Endodermal cell (in vitro differentiated cells): ENCODE data around the gene NIPAL3. TPM values are rescaled to one million over a fixed set of nuclear protein-coding genes. Genes with fewer than 3 reads are reported as not detected.

ENCODE experiments used
- DNase-seq: peaks from one replicate; pipeline ENCODE4 v3.0.0-alpha.2; 2017
- H3K27ac ChIP-seq: 2 replicates; pipeline ENCODE4 v1.5.1; 2013; ENCODE audit warnings: mild to moderate bottlenecking, low read depth, low read length, moderate library complexity
- H3K27me3 ChIP-seq: 2 replicates; pipeline ENCODE4 v1.6.1; 2013; ENCODE audit warnings: mild to moderate bottlenecking, low read length, moderate library complexity; ENCODE audit not compliant: insufficient read depth, control insufficient read depth, poor library complexity, severe bottlenecking
- H3K36me3 ChIP-seq: 2 replicates; pipeline ENCODE4 v1.7.0; 2013; ENCODE audit warnings: mild to moderate bottlenecking, low read length, moderate library complexity; ENCODE audit not compliant: control insufficient read depth, insufficient read depth
- H3K4me1 ChIP-seq: one replicate; pipeline ENCODE4 v1.7.0; 2013; ENCODE audit warnings: low read length; ENCODE audit not compliant: control insufficient read depth, insufficient read depth
- H3K4me3 ChIP-seq: 2 replicates; pipeline ENCODE4 v1.5.1; 2013; ENCODE audit warnings: mild to moderate bottlenecking, low read length, moderate library complexity
- H3K9ac ChIP-seq: 2 replicates; pipeline ENCODE4 v1.6.1; 2013; ENCODE audit warnings: mild to moderate bottlenecking, low read length, moderate library complexity; ENCODE audit not compliant: poor library complexity, severe bottlenecking; ENCODE audit errors: extremely low read depth
- H3K9me3 ChIP-seq: 2 replicates; pipeline ENCODE4 v1.6.1; 2013; ENCODE audit warnings: mild to moderate bottlenecking, low read length, moderate library complexity; ENCODE audit not compliant: control insufficient read depth
- H3K27ac Mint-ChIP-seq: 2 replicates; pipeline ENCODE4 v1.8.0; 2020; ENCODE audit warnings: mixed read lengths
- H3K27me3 Mint-ChIP-seq: 2 replicates; pipeline ENCODE4 v1.8.0; 2021; ENCODE audit warnings: mild to moderate bottlenecking, mixed read lengths; ENCODE audit not compliant: insufficient read depth
- H3K36me3 Mint-ChIP-seq: 2 replicates; pipeline ENCODE4 v1.8.0; 2020; ENCODE audit warnings: low read depth, mixed read lengths
- H3K4me1 Mint-ChIP-seq: 2 replicates; pipeline ENCODE4 v1.8.0; 2020; ENCODE audit warnings: mixed read lengths
- H3K4me3 Mint-ChIP-seq: 2 replicates; pipeline ENCODE4 v1.8.0; 2020; ENCODE audit warnings: mild to moderate bottlenecking, moderate library complexity, mixed read lengths
- H3K9me3 Mint-ChIP-seq: 2 replicates; pipeline ENCODE4 v1.8.0; 2020; ENCODE audit warnings: mild to moderate bottlenecking, mixed read lengths
- WGBS, 2 experiments: methylation state at CpG; one replicate each; pipeline versions ENCODE4 v1.1.5 to v1.1.7; 2013; ENCODE audit warnings: missing lambda C conversion rate in 2 of 2, mixed read lengths in 1 of 2; ENCODE audit not compliant: insufficient coverage in 1 of 2, insufficient read length in 1 of 2; 5-methylcytosine and 5-hydroxymethylcytosine counted together
- total RNA-seq, 2 donors: library from RNA; stranded (reverse); fragmentation: NEBNext Ultra II Directional in 1 of 2; extraction: Animal tissue kit (Norgen Biotek cat#: 25700) in 1 of 2; gene quantifications; 2 replicates in 1 of 2; 3 replicates in 1 of 2; pipeline ENCODE4 v1.2.1, GENCODE V29; 2021
- TF ChIP-seq, protein P1 (sequence below): fragments of 200-600 bp; sonication (generic); conservative IDR thresholded peaks from 2 replicates; pipeline ENCODE4 v1.5.0; 2021; ENCODE audit warnings: antibody characterized with exemption, mild to moderate bottlenecking

Gene NIPAL3
- total RNA-seq, 2 donors from 2014 or later = 4.7 to 5.5 TPM

DNA sequence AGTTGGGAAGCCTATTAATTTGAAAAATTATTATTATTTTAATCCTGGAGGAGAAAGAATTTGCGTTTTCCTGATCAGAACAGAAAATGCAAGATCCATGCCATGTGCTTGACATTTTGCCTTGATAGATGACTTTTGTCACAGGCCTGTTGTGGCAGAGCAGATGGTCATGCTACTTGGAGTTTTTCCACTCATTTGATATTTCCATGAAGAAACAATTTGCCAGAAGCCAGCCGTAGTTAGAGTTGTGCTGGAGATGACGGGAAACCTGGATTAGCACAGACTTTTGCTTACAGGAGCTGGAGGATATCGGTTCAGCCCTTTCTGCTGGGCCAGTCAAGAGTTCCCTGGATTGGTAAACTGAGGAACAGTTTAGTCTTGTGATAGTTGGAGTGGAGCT lies 90.2 kb downstream of the NIPAL3 start:
- Histone ChIP-seq H3K9ac (peak overlapping the region; percentile 8), H3K27me3 (no peaks in the 10 kb centered on the region), H3K4me3 (peak overlapping the region; percentile 36), H3K9me3 (peaks cover 8% of the 10 kb centered on the region), H3K27ac (no peak overlapping the region), H3K4me1 (peaks cover 20% of the 10 kb centered on the region), H3K36me3 (peaks cover 5% of the 10 kb centered on the region)
- Mint-ChIP-seq H3K9me3 (no peaks in the 10 kb centered on the region), H3K4me3 (no peak overlapping the region), H3K27ac (no peak overlapping the region), H3K4me1 (peaks cover 68% of the 10 kb centered on the region), H3K36me3 (peaks cover 10% of the 10 kb centered on the region), H3K27me3 (no peaks in the 10 kb centered on the region)
- no peak for DNase-seq
- TF ChIP-seq, protein P1, sequence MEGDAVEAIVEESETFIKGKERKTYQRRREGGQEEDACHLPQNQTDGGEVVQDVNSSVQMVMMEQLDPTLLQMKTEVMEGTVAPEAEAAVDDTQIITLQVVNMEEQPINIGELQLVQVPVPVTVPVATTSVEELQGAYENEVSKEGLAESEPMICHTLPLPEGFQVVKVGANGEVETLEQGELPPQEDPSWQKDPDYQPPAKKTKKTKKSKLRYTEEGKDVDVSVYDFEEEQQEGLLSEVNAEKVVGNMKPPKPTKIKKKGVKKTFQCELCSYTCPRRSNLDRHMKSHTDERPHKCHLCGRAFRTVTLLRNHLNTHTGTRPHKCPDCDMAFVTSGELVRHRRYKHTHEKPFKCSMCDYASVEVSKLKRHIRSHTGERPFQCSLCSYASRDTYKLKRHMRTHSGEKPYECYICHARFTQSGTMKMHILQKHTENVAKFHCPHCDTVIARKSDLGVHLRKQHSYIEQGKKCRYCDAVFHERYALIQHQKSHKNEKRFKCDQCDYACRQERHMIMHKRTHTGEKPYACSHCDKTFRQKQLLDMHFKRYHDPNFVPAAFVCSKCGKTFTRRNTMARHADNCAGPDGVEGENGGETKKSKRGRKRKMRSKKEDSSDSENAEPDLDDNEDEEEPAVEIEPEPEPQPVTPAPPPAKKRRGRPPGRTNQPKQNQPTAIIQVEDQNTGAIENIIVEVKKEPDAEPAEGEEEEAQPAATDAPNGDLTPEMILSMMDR = no peak
- WGBS, 2 experiments = 83 to 90% methylated on average over 4 of the region's 4 CpGs

DNA sequence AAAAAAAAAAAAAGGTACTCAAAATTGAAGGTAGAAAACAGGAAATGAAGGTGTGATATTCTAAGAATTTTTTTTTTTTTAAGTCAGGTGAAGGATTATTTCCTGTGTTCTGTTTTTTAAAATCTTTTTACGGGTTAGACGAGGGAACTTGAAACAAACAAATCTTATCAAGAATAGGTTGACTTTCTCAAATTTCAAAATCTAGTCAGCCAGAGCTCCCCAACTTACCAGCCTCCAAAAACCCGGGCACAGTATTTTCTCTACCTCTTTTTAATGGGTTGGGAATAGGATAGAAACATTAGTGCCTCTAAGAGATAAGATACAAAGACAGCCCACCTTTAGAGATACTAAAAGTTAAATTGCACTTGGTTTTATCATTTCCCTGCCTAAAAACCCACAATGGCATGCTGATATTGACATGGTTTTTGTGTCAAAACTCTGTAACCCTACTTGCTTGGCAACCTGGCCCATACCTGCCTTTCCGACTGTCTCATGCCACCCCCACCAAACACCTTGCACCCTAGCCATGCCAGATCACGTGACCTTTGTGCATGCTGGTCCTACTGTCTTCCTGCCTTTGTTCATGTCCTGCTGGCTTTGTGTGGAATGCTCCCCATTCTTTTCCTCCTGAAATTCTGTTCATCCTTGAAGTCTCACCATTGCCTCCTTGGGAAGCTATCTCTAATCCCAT lies 91.2 kb downstream of the NIPAL3 start:
- H3K27me3 ChIP-seq = no peaks in the 10 kb centered on the region
- DNase-seq = peak; percentile 73
- Mint-ChIP-seq H3K27me3 (no peaks in the 10 kb centered on the region), H3K4me1 (peaks cover 61% of the 10 kb centered on the region), H3K4me3 (no peak overlapping the region), H3K9me3 (no peaks in the 10 kb centered on the region), H3K27ac (peak overlapping the region; percentile 88), H3K36me3 (peaks cover 15% of the 10 kb centered on the region)
- peak overlapping the region; percentile 67 for H3K4me3 ChIP-seq
- H3K9ac ChIP-seq = peak overlapping the region; percentile 42
- peaks cover 13% of the 10 kb centered on the region for H3K36me3 ChIP-seq
- H3K27ac ChIP-seq = no peak overlapping the region
- TF ChIP-seq, protein P1 = no peak
- H3K9me3 ChIP-seq = peaks cover 8% of the 10 kb centered on the region
- 66 to 74% methylated on average over 2 to 5 of the region's 5 CpGs for WGBS, 2 experiments
- peaks cover 20% of the 10 kb centered on the region for H3K4me1 ChIP-seq

DNA sequence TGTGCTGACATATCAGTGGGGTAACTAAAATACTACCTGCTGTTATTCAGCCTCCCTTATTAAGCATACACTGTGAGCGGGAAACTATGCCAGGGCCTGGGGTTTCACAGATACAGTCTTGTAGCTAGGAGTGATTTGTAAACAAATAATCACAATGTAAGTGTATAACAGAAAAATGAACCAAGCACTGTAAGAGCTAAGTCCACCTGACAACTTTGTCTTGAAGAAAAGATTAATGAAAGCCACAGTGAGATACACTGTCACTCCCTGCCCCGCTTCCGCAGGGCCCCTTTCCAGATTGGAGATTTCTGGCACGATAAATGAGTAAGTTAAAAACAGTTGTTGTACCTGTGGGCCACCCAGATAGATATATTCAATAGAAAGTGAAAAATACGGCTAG lies 91.8 kb downstream of the NIPAL3 start:
- Mint-ChIP-seq H3K4me1 (peaks cover 60% of the 10 kb centered on the region), H3K36me3 (peaks cover 16% of the 10 kb centered on the region), H3K9me3 (no peaks in the 10 kb centered on the region), H3K27me3 (no peaks in the 10 kb centered on the region), H3K4me3 (no peak overlapping the region), H3K27ac (peak overlapping the region; percentile 88)
- Histone ChIP-seq H3K4me3 (peak overlapping the region; percentile 67), H3K4me1 (peaks cover 20% of the 10 kb centered on the region), H3K9ac (peak overlapping the region; percentile 42), H3K9me3 (peaks cover 8% of the 10 kb centered on the region), H3K36me3 (peaks cover 13% of the 10 kb centered on the region), H3K27ac (no peak overlapping the region), H3K27me3 (no peaks in the 10 kb centered on the region)
- 89 to 91% methylated on average over 4 to 5 of the region's 5 CpGs for WGBS, 2 experiments
- no peak for DNase-seq
- TF ChIP-seq, protein P1 = no peak
